Smooth muscle cell (in vitro differentiated cells): ENCODE measurements around the gene EPHA10. TPM values are rescaled to one million over a fixed set of nuclear protein-coding genes. Genes with fewer than 3 reads are reported as not detected.

Experiments
- DNase-seq: peaks from one replicate; lab custom pipeline; 2025; ENCODE audit not compliant: unreplicated experiment; lab: John Stamatoyannopoulos, UW
- H2AFZ ChIP-seq: fragments of 200-600 bp; sonication (generic); 2 replicates; pipeline ENCODE4 v1.6.0; 2016; ENCODE audit warnings: antibody characterized with exemption, low read depth, mild to moderate bottlenecking
- H3F3A ChIP-seq: fragments of 200-600 bp; sonication (generic); 2 replicates; pipeline ENCODE4 v1.6.0; 2017; ENCODE audit warnings: antibody characterized with exemption, low read depth
- H3K27ac ChIP-seq: fragments of 200-600 bp; sonication (generic); 2 replicates; pipeline ENCODE4 v1.5.1; 2016; ENCODE audit warnings: low read depth, mild to moderate bottlenecking
- H3K27me3 ChIP-seq: fragments of 200-600 bp; sonication (generic); 2 replicates; pipeline ENCODE4 v1.6.1; 2016; ENCODE audit warnings: low read depth, mild to moderate bottlenecking
- H3K36me3 ChIP-seq: fragments of 200-600 bp; sonication (generic); 2 replicates; pipeline ENCODE4 v1.5.1; 2016; ENCODE audit warnings: low read depth
- H3K4me1 ChIP-seq: fragments of 200-600 bp; sonication (generic); 2 replicates; pipeline ENCODE4 v1.5.1; 2016; ENCODE audit warnings: low read depth
- H3K4me2 ChIP-seq: fragments of 200-600 bp; sonication (generic); 2 replicates; pipeline ENCODE4 v1.6.0; 2016; ENCODE audit warnings: mild to moderate bottlenecking
- H3K4me3 ChIP-seq: fragments of 200-600 bp; sonication (generic); 2 replicates; pipeline ENCODE4 v1.5.1; 2016; ENCODE audit warnings: mild to moderate bottlenecking
- H3K79me2 ChIP-seq: fragments of 200-600 bp; sonication (generic); 2 replicates; pipeline ENCODE4 v1.6.0; 2016; ENCODE audit warnings: low read depth, mild to moderate bottlenecking
- H3K9ac ChIP-seq: fragments of 200-600 bp; sonication (generic); 2 replicates; pipeline ENCODE4 v1.6.0; 2016; ENCODE audit warnings: low read depth
- H3K9me3 ChIP-seq: fragments of 200-600 bp; sonication (generic); replicated peaks from 2 replicates; pipeline ENCODE4 v1.5.1; 2016; ENCODE audit warnings: low read depth
- H4K20me1 ChIP-seq: fragments of 200-600 bp; sonication (generic); 2 replicates; pipeline ENCODE4 v1.6.0; 2016; ENCODE audit warnings: low read depth
- CTCF ChIP-seq: fragments of 200-600 bp; sonication (generic); IDR thresholded peaks from 2 replicates; pipeline ENCODE4 v1.5.1; 2017; ENCODE audit warnings: borderline replicate concordance, mild to moderate bottlenecking, antibody characterized with exemption; ENCODE audit not compliant: insufficient read depth, poor library complexity, severe bottlenecking
- WGBS: methylation state at CpG from one replicate; pipeline ENCODE4 v1.1.7; 2016; ENCODE audit warnings: low lambda C conversion rate; 5-methylcytosine and 5-hydroxymethylcytosine counted together
- polyA plus RNA-seq: library from polyadenylated mRNA; unstranded; fragments of >200 nt; fragmentation: Nextera tagmentation; extraction: Ambion mirVana; gene quantifications from 2 replicates; pipeline ENCODE4 v1.2.1, GENCODE V29; 2016
- total RNA-seq: library from RNA; depleted of rRNA; stranded (reverse); fragments of >200 nt; gene quantifications from 2 replicates; pipeline ENCODE4 v1.2.3, GENCODE V29; 2014

The EPHA10 gene
- total and polyA plus RNA-seq, 2 experiments from 2014 or later: not detected

- Histone ChIP-seq H3K79me2 (no peaks in the 10 kb centered on the region), H4K20me1 (no peaks in the 10 kb centered on the region), H3K9me3 (no peaks in the 10 kb centered on the region), H3K27me3 (peaks cover 96% of the 10 kb centered on the region), H3K4me1 (no peaks in the 10 kb centered on the region), H3K36me3 (no peaks in the 10 kb centered on the region), H3K4me2 (no peak overlapping the region), H3F3A (no peaks in the 10 kb centered on the region), H3K27ac (no peak overlapping the region), H3K4me3 (no peak overlapping the region), H2AFZ (no peak overlapping the region), H3K9ac (no peak overlapping the region)
- WGBS: 69% methylated on average over 1 of the region's 1 CpG
- no peak for TF ChIP-seq CTCF
- no peak for DNase-seq
These were observed 9.6 kb downstream of the EPHA10 start for GRCh38 chr1:37755290-37755689.

GRCh38 chr1:37753473-37754321 lies 11.2 kb downstream of the EPHA10 start:
- Histone ChIP-seq H2AFZ (no peak overlapping the region), H3K9ac (no peak overlapping the region), H3K4me1 (no peaks in the 10 kb centered on the region), H3K36me3 (no peaks in the 10 kb centered on the region), H3K9me3 (no peaks in the 10 kb centered on the region), H3K4me3 (no peak overlapping the region), H3K4me2 (no peak overlapping the region), H3K27ac (no peak overlapping the region), H4K20me1 (no peaks in the 10 kb centered on the region), H3K27me3 (peaks cover 89% of the 10 kb centered on the region), H3F3A (no peaks in the 10 kb centered on the region), H3K79me2 (no peaks in the 10 kb centered on the region)
- TF ChIP-seq CTCF: no peak
- 26% methylated on average over 29 of the region's 52 CpGs for WGBS
- no peak for DNase-seq

- DNase-seq: no peak
These were observed 12.1 kb downstream of the EPHA10 start for GRCh38 chr1:37752583-37753471.

More at GRCh38 chr1:37752583-37753471, 12.1 kb downstream of the EPHA10 start:
- TF ChIP-seq CTCF: no peak
- H4K20me1 ChIP-seq: no peaks in the 10 kb centered on the region
- no peaks in the 10 kb centered on the region for H3K9me3 ChIP-seq
- H3F3A ChIP-seq: no peaks in the 10 kb centered on the region
- H3K4me1 ChIP-seq: no peaks in the 10 kb centered on the region
- H3K27ac ChIP-seq: no peak overlapping the region
- peaks cover 80% of the 10 kb centered on the region for H3K27me3 ChIP-seq
- no peak overlapping the region for H2AFZ ChIP-seq
- peak overlapping the region; percentile 65 for H3K4me2 ChIP-seq
- H3K36me3 ChIP-seq: no peaks in the 10 kb centered on the region
- H3K9ac ChIP-seq: no peak overlapping the region
- H3K4me3 ChIP-seq: peak overlapping the region; percentile 26
- no peaks in the 10 kb centered on the region for H3K79me2 ChIP-seq
- 11% methylated on average over 27 of the region's 105 CpGs for WGBS
